SK-N-MC (cell line): Measurements from ENCODE around the gene EXD3.

Source experiments
- DNase-seq: peaks from one replicate; pipeline ENCODE4 v3.0.0-alpha.2; 2011; ENCODE audit warnings: low read depth, low spot score
- H3K27ac ChIP-seq: fragments of 200-600 bp; sonication (generic); 2 replicates; pipeline ENCODE4 v1.5.1; 2016; ENCODE audit warnings: mixed run types
- H3K36me3 ChIP-seq: fragments of 200-600 bp; sonication (generic); 2 replicates; pipeline ENCODE4 v1.6.1; 2017; ENCODE audit warnings: antibody characterized with exemption, low read length, mixed read lengths; ENCODE audit not compliant: insufficient read depth
- H3K4me3 ChIP-seq: fragments of 200-600 bp; sonication (generic); 2 replicates; pipeline ENCODE4 v1.5.1; 2016
- H3K9ac ChIP-seq: fragments of 200-600 bp; sonication (generic); 2 replicates; pipeline ENCODE4 v1.8.0; 2017; ENCODE audit warnings: mixed run types, mixed read lengths; ENCODE audit not compliant: insufficient read length
- H3K9me3 ChIP-seq: fragments of 200-600 bp; sonication (generic); 2 replicates; pipeline ENCODE4 v1.6.1; 2017; ENCODE audit warnings: low read depth, mild to moderate bottlenecking, antibody characterized with exemption, low read length, moderate library complexity, mixed read lengths
- EZH2 ChIP-seq: fragments of 200-600 bp; sonication (generic); IDR thresholded peaks from one replicate; pipeline ENCODE4 v1.6.1; 2017; ENCODE audit warnings: antibody characterized with exemption
- FOXP2 ChIP-seq: optimal IDR thresholded peaks from 2 replicates; pipeline ENCODE3; 2011; ENCODE audit warnings: mild to moderate bottlenecking, moderate library complexity; ENCODE audit not compliant: insufficient read depth; ENCODE audit errors: extremely low read length, control extremely low read depth
- POLR2AphosphoS5 ChIP-seq: IDR thresholded peaks from 2 replicates; pipeline ENCODE4 v1.6.1; 2012; ENCODE audit warnings: mild to moderate bottlenecking, low read depth, low read length, borderline replicate concordance

EXD3 gene

GRCh38 chr9:137295849-137296669, 126.9 kb downstream of the EXD3 start:
- DNase-seq: no peak
- Histone ChIP-seq H3K27ac (no peak overlapping the region), H3K9ac (no peak overlapping the region), H3K9me3 (no peaks in the 10 kb centered on the region; the same call in 1 of the 2 replicates), H3K4me3 (peak overlapping the region; percentile 60; the same call in 1 of the 2 replicates), H3K36me3 (no peaks in the 10 kb centered on the region)
- TF ChIP-seq FOXP2 (no peak), POLR2AphosphoS5 (no peak), EZH2 (no peak)

GRCh38 chr9:137295238-137295811, 127.6 kb downstream of the EXD3 start:
- Histone ChIP-seq H3K9ac (no peak overlapping the region), H3K36me3 (no peaks in the 10 kb centered on the region), H3K9me3 (no peaks in the 10 kb centered on the region; the same call in 1 of the 2 replicates), H3K4me3 (peak overlapping the region; percentile 60), H3K27ac (no peak overlapping the region)
- TF ChIP-seq FOXP2 (no peak), EZH2 (no peak), POLR2AphosphoS5 (no peak)
- DNase-seq: no peak

DNA sequence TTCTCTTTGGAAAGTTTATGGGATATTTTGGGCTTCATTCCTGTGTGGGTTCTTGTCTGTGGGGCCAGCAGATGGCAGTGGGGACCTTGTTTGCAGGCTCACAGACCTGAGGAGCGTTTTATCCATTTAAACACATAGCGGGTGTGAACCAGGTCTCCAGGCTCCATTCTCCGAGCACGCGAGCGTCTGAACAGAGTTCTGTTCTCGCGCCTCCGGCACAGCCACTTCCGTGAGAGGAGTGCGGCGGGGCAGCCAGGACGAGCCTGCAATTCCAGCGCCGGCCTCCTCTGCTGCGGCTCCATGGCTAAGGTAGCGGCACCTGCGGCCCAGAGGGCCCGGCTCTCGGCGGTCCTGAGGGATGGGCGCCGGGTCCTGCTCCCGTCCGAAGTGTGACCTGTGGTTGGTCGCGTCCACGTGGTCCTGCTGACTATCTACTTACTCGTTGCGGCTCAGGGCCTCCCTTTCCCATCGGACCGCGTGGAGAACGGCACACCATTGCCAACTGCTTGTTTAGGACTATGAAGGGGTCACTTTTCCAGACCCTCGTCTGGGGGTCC, 128.2 kb downstream of the EXD3 start:
- Histone ChIP-seq H3K9me3 (no peaks in the 10 kb centered on the region; the same call in 1 of the 2 replicates), H3K27ac (no peak overlapping the region), H3K4me3 (peak overlapping the region; percentile 60), H3K36me3 (no peaks in the 10 kb centered on the region), H3K9ac (no peak overlapping the region)
- no peak for TF ChIP-seq POLR2AphosphoS5
- TF ChIP-seq FOXP2: no peak
- TF ChIP-seq EZH2: no peak
- no peak for DNase-seq

GRCh38 chr9:137294091-137294680, 128.8 kb downstream of the EXD3 start:
- DNase-seq: no peak
- H3K27ac ChIP-seq: no peak overlapping the region

GRCh38 chr9:137293482-137294090, 129.4 kb downstream of the EXD3 start:
- Histone ChIP-seq H3K4me3 (no peak overlapping the region), H3K36me3 (no peaks in the 10 kb centered on the region), H3K27ac (no peak overlapping the region), H3K9ac (no peak overlapping the region), H3K9me3 (no peaks in the 10 kb centered on the region; the same call in 1 of the 2 replicates)
- DNase-seq: no peak
- no peak for TF ChIP-seq FOXP2

More at GRCh38 chr9:137294091-137294680, 128.8 kb downstream of the EXD3 start:
- no peak overlapping the region for H3K9ac ChIP-seq
- H3K9me3 ChIP-seq: no peaks in the 10 kb centered on the region; the same call in 1 of the 2 replicates
- no peak for TF ChIP-seq POLR2AphosphoS5
- TF ChIP-seq EZH2: no peak
- no peak for TF ChIP-seq FOXP2
- H3K36me3 ChIP-seq: no peaks in the 10 kb centered on the region
- no peak overlapping the region for H3K4me3 ChIP-seq

DNA sequence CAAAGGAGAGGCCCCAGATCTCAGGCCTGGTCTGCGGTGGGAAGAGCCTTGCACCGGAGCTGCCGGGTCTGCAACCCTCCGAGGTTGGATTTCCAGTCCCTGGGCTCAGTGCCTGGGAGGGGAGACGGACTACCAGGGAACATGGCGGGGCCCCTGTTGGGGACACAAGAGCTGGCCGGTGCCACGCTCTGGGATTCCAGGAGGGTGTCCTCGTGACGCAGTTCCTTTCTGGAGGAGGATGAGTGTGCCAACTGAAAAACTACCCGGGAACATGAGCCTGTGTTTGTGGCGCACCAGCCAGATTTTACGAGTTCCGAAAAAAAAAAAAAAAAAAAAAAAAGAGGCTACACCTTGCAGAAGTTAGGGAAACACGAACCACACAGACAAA, 129.9 kb downstream of the EXD3 start:
- H3K36me3 ChIP-seq: no peaks in the 10 kb centered on the region
- no peak for DNase-seq
- H3K9me3 ChIP-seq: no peaks in the 10 kb centered on the region; the same call in 1 of the 2 replicates
- no peak overlapping the region for H3K9ac ChIP-seq
- H3K27ac ChIP-seq: no peak overlapping the region
- no peak overlapping the region for H3K4me3 ChIP-seq
- no peak for TF ChIP-seq EZH2
- TF ChIP-seq FOXP2: no peak
- TF ChIP-seq POLR2AphosphoS5: no peak

DNA sequence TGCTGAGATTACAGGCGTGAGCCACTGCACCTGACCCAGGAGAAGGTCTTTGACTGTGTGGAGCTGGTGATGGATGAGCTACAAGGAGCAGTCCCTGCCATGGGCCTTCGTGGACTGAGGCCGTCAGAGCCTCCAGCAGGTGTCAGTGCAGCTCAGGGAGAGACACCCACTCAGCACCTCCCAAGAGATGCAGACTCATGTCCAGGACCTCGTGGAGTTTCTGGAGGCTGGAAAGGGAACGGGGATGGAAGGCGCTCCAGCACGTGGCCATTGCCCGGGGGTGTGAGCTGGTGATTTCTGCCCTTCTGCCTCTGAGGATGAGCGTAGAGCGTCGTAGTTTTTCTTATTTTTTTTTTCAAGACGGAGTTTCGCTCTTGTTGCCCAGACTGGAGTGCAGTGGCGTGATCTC, 136.0 kb downstream of the EXD3 start:
- no peak overlapping the region for H3K9ac ChIP-seq
- no peak for DNase-seq
- H3K9me3 ChIP-seq: no peaks in the 10 kb centered on the region
- H3K36me3 ChIP-seq: no peaks in the 10 kb centered on the region
- H3K27ac ChIP-seq: no peak overlapping the region
- TF ChIP-seq FOXP2 (no peak), EZH2 (no peak), POLR2AphosphoS5 (no peak)
- H3K4me3 ChIP-seq: no peak overlapping the region
